ENCODE measurements around the gene ZSCAN5B.
"Not testable (repeated sequence)": the region's sequence is repeated elsewhere in the genome, so short reads cannot be mapped to it uniquely, and the experiment has no call there.

Gene ZSCAN5B

DNA sequence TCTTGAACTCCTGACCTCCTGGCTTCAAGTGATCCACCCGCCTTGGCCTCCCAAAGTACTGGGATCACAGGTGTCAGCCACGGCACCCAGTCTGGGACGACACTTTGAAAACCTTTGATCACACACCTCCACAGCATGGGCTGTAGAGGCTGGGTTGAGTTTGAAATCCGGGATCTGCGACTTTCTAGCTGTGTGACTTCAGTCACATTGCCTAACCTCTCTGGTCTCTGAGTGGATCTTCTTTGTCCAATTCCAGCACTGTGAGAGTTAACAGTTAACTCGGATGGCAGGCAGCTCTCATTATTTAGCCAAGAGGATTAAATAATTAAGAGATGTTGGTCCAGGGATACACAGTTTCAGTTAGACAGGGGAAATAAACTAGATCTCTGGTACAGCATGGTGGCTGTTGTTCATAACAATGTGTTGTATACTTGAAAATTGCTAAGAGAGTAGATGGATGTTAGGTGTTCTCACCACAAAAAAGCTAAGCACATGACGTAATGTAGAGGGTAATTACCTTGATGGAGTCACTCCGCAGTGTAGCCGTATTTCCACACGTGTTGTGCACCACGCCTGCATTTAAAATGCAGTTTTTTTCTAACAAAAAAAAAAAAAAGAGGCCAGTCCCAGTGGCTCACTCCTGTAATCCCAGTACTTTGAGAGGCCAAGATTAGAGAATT, 19.9 kb downstream of the ZSCAN5B start:
- H3K27ac Mint-ChIP-seq: no peak overlapping the region
- peaks cover 14% of the 10 kb centered on the region for H3K27me3 Mint-ChIP-seq (ENCODE audit: low read depth, poor library complexity)
- H3K4me1 Mint-ChIP-seq: peaks cover 27% of the 10 kb centered on the region
- TF ChIP-seq, protein P1, sequence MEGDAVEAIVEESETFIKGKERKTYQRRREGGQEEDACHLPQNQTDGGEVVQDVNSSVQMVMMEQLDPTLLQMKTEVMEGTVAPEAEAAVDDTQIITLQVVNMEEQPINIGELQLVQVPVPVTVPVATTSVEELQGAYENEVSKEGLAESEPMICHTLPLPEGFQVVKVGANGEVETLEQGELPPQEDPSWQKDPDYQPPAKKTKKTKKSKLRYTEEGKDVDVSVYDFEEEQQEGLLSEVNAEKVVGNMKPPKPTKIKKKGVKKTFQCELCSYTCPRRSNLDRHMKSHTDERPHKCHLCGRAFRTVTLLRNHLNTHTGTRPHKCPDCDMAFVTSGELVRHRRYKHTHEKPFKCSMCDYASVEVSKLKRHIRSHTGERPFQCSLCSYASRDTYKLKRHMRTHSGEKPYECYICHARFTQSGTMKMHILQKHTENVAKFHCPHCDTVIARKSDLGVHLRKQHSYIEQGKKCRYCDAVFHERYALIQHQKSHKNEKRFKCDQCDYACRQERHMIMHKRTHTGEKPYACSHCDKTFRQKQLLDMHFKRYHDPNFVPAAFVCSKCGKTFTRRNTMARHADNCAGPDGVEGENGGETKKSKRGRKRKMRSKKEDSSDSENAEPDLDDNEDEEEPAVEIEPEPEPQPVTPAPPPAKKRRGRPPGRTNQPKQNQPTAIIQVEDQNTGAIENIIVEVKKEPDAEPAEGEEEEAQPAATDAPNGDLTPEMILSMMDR (IDR thresholded peaks at IDR 0.05): no peak
- DNase-seq: no peak
- peaks cover 26% of the 10 kb centered on the region for H3K9me3 Mint-ChIP-seq
- no peaks in the 10 kb centered on the region for H3K36me3 Mint-ChIP-seq (ENCODE audit: low read depth)
- no peak overlapping the region for H3K4me3 Mint-ChIP-seq

DNA sequence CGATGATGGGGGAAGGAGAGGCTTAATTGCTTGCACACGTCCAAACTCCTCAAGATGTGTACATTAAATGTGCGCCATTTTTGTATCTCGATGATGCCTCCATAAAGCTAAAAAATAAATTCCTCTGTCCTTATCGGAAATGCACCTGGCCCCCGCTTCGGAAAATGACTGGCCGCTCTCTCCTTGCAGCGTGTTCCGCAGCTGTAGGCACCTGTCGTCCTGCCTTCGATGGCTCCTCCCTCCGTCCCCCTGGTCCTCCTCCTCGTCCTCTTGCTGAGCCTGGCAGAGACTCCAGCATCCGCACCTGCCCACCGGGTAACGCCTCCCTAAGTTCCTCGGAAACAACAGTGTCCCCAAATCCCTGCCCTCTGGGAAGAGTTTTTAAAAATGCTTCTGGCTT, 20.7 kb downstream of the ZSCAN5B start:
- H3K27ac Mint-ChIP-seq: peak overlapping the region; percentile 18
- H3K36me3 Mint-ChIP-seq (ENCODE audit: low read depth): no peaks in the 10 kb centered on the region
- H3K27me3 Mint-ChIP-seq (ENCODE audit: low read depth, poor library complexity): peaks cover 9% of the 10 kb centered on the region
- H3K9me3 Mint-ChIP-seq: peaks cover 21% of the 10 kb centered on the region
- no peak overlapping the region for H3K4me3 Mint-ChIP-seq
- no peak for DNase-seq
- H3K4me1 Mint-ChIP-seq: peaks cover 27% of the 10 kb centered on the region
- TF ChIP-seq, protein P1 (IDR thresholded peaks at IDR 0.05): no peak

DNA sequence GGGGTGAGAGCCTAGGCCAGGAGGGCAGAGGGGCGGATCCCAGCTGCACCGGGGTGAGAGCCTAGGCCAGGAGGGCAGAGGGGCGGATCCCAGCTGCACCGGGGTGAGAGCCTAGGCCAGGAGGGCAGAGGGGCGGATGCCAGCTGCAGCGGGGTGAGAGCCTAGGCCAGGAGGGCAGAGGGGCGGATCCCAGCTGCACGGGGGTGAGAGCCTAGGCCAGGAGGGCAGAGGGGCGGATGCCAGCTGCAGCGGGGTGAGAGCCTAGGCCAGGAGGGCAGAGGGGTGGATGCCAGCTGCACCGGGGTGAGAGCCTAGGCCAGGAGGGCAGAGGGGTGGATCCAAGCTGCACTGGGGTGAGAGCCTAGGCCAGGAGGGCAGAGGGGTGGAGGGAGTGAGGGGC, 21.3 kb downstream of the ZSCAN5B start:
- peaks cover 27% of the 10 kb centered on the region for H3K4me1 Mint-ChIP-seq
- not testable (repeated sequence) for DNase-seq; H3K27ac Mint-ChIP-seq; H3K27me3 Mint-ChIP-seq (ENCODE audit: low read depth, poor library complexity); H3K4me3 Mint-ChIP-seq; H3K36me3 Mint-ChIP-seq (ENCODE audit: low read depth)
- peaks cover 16% of the 10 kb centered on the region for H3K9me3 Mint-ChIP-seq

DNA sequence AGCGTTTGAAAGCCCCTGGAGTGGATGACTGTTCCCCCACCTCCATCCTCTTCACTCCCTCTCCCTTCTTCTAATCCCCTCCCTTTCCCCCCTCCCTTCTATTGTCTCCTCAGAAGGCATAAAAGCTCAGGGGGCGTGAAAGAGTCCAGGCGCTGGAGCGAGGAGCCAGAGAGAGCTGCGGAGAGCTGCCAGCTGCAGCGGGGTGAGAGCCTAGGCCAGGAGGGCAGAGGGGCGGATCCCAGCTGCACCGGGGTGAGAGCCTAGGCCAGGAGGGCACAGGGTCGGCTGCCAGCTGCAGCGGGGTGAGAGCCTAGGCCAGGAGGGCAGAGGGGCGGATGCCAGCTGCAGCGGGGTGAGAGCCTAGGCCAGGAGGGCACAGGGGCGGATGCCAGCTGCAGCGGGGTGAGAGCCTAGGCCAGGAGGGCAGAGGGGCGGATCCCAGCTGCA, 21.7 kb downstream of the ZSCAN5B start, which contains the start of gene GALP:
Gene GALP, plus strand, starts transcription at position 148 of the 447 bp plus-strand sequence. CDS start 1,101 bp downstream, outside the sequence.
- H3K4me3 Mint-ChIP-seq, H3K27ac Mint-ChIP-seq: not testable (repeated sequence)

DNA sequence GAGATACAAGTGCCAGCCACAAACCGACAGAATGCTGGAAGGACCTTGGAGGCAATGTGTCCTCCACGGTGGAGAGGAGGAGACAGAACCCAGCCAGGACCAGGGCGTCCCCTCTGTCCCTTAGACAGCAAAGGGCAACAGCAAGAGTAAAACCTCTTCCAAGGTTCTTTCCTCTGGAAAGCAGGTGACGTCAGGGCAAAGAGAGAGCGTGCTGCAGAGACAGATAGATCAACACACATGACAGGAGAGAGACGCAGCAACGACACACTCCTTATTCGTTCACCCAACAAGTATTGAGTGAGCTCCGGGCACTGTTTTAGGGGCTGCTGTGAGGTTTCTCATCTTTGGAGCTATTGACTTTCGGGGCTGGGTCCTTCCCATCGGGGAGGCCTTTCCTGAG, 23.0 kb downstream of the ZSCAN5B start:
- DNase-seq: no peak
- H3K9me3 Mint-ChIP-seq: peaks cover 6% of the 10 kb centered on the region
- peaks cover 13% of the 10 kb centered on the region for H3K27me3 Mint-ChIP-seq (ENCODE audit: low read depth, poor library complexity)
- H3K4me3 Mint-ChIP-seq: no peak overlapping the region
- H3K36me3 Mint-ChIP-seq (ENCODE audit: low read depth): no peaks in the 10 kb centered on the region
- TF ChIP-seq, protein P1 (IDR thresholded peaks at IDR 0.05): no peak
- peaks cover 27% of the 10 kb centered on the region for H3K4me1 Mint-ChIP-seq
- H3K27ac Mint-ChIP-seq: peak overlapping the region; percentile 39

More for the DNA sequence above, 21.7 kb downstream of the ZSCAN5B start, which contains the start of gene GALP:
- peaks cover 14% of the 10 kb centered on the region for H3K9me3 Mint-ChIP-seq
- H3K4me1 Mint-ChIP-seq: peaks cover 27% of the 10 kb centered on the region
- DNase-seq: peak; percentile 33
- not testable (repeated sequence) for H3K27me3 Mint-ChIP-seq (ENCODE audit: low read depth, poor library complexity); H3K36me3 Mint-ChIP-seq (ENCODE audit: low read depth)

DNA sequence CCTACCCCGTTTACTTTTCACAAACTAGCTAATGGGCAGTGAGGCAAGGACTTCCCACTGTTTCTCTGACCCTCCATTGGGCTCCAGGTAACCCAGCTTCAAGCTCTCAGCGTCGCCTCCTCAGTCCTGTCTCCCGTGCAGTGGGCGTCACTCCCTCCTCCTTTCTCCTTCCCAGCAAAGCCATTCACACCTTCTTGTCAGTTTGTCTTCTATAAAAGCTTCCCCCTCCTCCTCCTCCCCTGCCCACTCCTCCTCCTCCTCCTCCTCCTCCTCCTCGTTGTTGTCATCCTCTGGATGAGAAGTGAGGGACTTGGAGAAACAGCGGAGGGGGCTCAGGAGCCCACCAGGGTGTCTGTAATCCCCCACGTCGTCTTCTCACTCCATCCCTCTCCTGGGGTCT, 23.5 kb downstream of the ZSCAN5B start:
- H3K4me1 Mint-ChIP-seq: peaks cover 27% of the 10 kb centered on the region
- no peaks in the 10 kb centered on the region for H3K36me3 Mint-ChIP-seq (ENCODE audit: low read depth)
- peaks cover 13% of the 10 kb centered on the region for H3K27me3 Mint-ChIP-seq (ENCODE audit: low read depth, poor library complexity)
- peaks cover 3% of the 10 kb centered on the region for H3K9me3 Mint-ChIP-seq
- TF ChIP-seq, protein P1 (IDR thresholded peaks at IDR 0.05): no peak
- peak overlapping the region; percentile 39 for H3K27ac Mint-ChIP-seq
- DNase-seq: no peak
- H3K4me3 Mint-ChIP-seq: no peak overlapping the region

DNA sequence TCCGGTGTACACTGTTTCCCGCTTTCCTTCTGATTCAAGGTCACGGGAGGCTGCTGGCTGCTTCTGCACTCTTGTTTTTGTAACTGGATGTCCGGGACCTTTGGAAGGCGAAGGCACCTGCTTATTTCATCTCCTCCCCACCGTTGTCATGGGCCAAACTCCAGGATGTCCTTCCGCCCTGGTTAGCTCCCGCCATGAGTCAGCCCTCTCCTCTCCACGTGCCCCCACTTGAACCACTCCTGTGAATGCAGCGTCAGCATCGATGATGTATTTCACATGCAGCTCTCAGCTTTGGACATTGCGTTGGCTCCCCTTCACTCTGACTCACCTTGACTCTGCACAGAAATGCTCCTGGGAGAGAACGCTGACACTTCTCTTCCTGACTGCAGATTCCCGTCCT, 27.3 kb downstream of the ZSCAN5B start:
- TF ChIP-seq, protein P1 (IDR thresholded peaks at IDR 0.05): no peak
- no peak for DNase-seq
- Mint-ChIP-seq H3K9me3 (peaks cover 2% of the 10 kb centered on the region), H3K27me3 (ENCODE audit: low read depth, poor library complexity) (peaks cover 15% of the 10 kb centered on the region), H3K27ac (peak overlapping the region; percentile 70), H3K4me3 (no peak overlapping the region), H3K36me3 (ENCODE audit: low read depth) (no peaks in the 10 kb centered on the region), H3K4me1 (peaks cover 21% of the 10 kb centered on the region)
